A549 (cell line): ENCODE data around the gene RGS19. TPM values are rescaled to one million over a fixed set of nuclear protein-coding genes. Genes with fewer than 3 reads are reported as not detected.

Experiments
- ATAC-seq, 2 experiments: fragments of 200-7000 bp in 1 of 2; fragments of >200 bp in 1 of 2; cut with Nextera tagmentation in 1 of 2; cut with Tn5 transposase in 1 of 2; 3 replicates each; pipeline versions ENCODE4 v1.8.0 to v1.9.1; 2018 to 2020; ENCODE audit warnings: mild to moderate bottlenecking in 1 of 2, moderate library complexity in 1 of 2
- CTCF ChIA-PET: fragments of 300-600 bp; sonication (Branson Sonifier 250); formaldehyde crosslinking; extraction: SDS; loops from one replicate; lab custom pipeline; 2021; ENCODE audit warnings: antibody characterized with exemption, inconsistent platforms; lab: Yijun Ruan, JAX
- POLR2A ChIA-PET: fragments of 350-600 bp; formaldehyde crosslinking; extraction: SDS; loops from one replicate; lab custom pipeline; 2021; ENCODE audit warnings: antibody characterized with exemption, inconsistent platforms; lab: Yijun Ruan, JAX
- DNase-seq, 2 experiments: peaks; one replicate each; pipeline versions ENCODE4 v3.0.0 to v3.0.0-alpha.2; 2011 to 2016; ENCODE audit warnings: low read depth in 1 of 2, low spot score in 1 of 2
- FAIRE-seq: peaks from 2 replicates; lab custom pipeline; 2011; peaks lifted over from hg19 to GRCh38; lab: Jason Lieb, UNC
- H3K27ac ChIP-seq, 2 experiments: fragments of >200 bp; sonication (Bioruptor Twin); formaldehyde crosslinking; 3 replicates each; pipeline ENCODE4 v1.5.1; 2016 to 2017
- H3K4me1 ChIP-seq: fragments of >200 bp; sonication (Bioruptor Twin); formaldehyde crosslinking; 3 replicates; pipeline ENCODE4 v1.6.1; 2016
- H3K4me2 ChIP-seq: fragments of >200 bp; sonication (Bioruptor Twin); formaldehyde crosslinking; 3 replicates; pipeline ENCODE4 v1.6.1; 2016
- H3K4me3 ChIP-seq: fragments of >200 bp; sonication (Bioruptor Twin); formaldehyde crosslinking; 3 replicates; pipeline ENCODE4 v1.5.1; 2016
- H3K9me3 ChIP-seq: fragments of >200 bp; sonication (Bioruptor Twin); formaldehyde crosslinking; 3 replicates; pipeline ENCODE4 v1.6.1; 2016
- ATOH8 ChIP-seq: fragments of 250-450 bp; sonication (Bioruptor Pico); IDR thresholded peaks from 2 replicates; pipeline ENCODE4 v1.5.0; 2020; ENCODE audit warnings: low read depth, mild to moderate bottlenecking, moderate library complexity
- CEBPB ChIP-seq, 2 experiments: fragments of >200 bp in 1 of 2; sonication (Bioruptor Twin) in 1 of 2; formaldehyde crosslinking in 1 of 2; IDR thresholded peaks; 2 replicates each; pipeline ENCODE4 v1.6.1; 2012 to 2016
- CTCF ChIP-seq: fragments of >200 bp; sonication (Bioruptor Twin); formaldehyde crosslinking; IDR thresholded peaks from 3 replicates; pipeline ENCODE4 v1.5.1; 2016
- ELK1 ChIP-seq: fragments of 150-350 bp; IDR thresholded peaks from 2 replicates; pipeline ENCODE4 v1.6.1; 2014; ENCODE audit warnings: low read depth, mild to moderate bottlenecking, low read length
- HOXB13 ChIP-seq: fragments of 250-450 bp; sonication (Bioruptor Pico); IDR thresholded peaks from 2 replicates; pipeline ENCODE4 v1.5.0; 2020; ENCODE audit warnings: low read depth, mild to moderate bottlenecking, moderate library complexity
- JUNB ChIP-seq: fragments of >200 bp; sonication (Bioruptor Twin); formaldehyde crosslinking; IDR thresholded peaks from 2 replicates; pipeline ENCODE4 v1.6.1; 2016
- MYC ChIP-seq: IDR thresholded peaks from 2 replicates; pipeline ENCODE4 v1.6.1; 2012; ENCODE audit warnings: mild to moderate bottlenecking, inconsistent platforms, low read length, improper control_type of control experiment, borderline replicate concordance
- REST ChIP-seq: fragments of 200-600 bp; sonication (generic); IDR thresholded peaks from 2 replicates; pipeline ENCODE4 v1.6.1; 2016; ENCODE audit warnings: antibody characterized with exemption, mild to moderate bottlenecking, moderate library complexity
- TP53 ChIP-seq: fragments of 250-450 bp; sonication (Bioruptor Pico); IDR thresholded peaks from 2 replicates; pipeline ENCODE4 v1.5.0; 2021; ENCODE audit warnings: mild to moderate bottlenecking, moderate library complexity
- USF2 ChIP-seq: fragments of 450-650 bp; IDR thresholded peaks from 2 replicates; pipeline ENCODE4 v1.6.1; 2014; ENCODE audit warnings: antibody characterized with exemption
- ZNF302 ChIP-seq: fragments of 250-450 bp; sonication (Bioruptor Pico); IDR thresholded peaks from 2 replicates; pipeline ENCODE4 v1.9.0; 2021; ENCODE audit warnings: inconsistent platforms, mild to moderate bottlenecking, moderate library complexity
- ZSCAN20 ChIP-seq: fragments of 250-450 bp; sonication (Bioruptor Pico); IDR thresholded peaks from 2 replicates; pipeline ENCODE4 v1.8.0; 2022; ENCODE audit warnings: mild to moderate bottlenecking, moderate library complexity
- WGBS: methylation state at CpG from one replicate; pipeline ENCODE4 v1.1.6; 2017; ENCODE audit errors: missing lambda C conversion rate; 5-methylcytosine and 5-hydroxymethylcytosine counted together
- polyA plus RNA-seq, 4 experiments: library from polyadenylated mRNA; depleted of rRNA in 3 of 4; stranded (reverse); fragments of >200 nt; fragmentation: RNase III in 1 of 4; extraction: RNeasy Plus Mini Kit Qiagen cat#74134 plus additional on column Dnase treatment in 1 of 4; gene quantifications; 2 replicates in 3 of 4; 3 replicates in 1 of 4; pipeline ENCODE4 v1.2.3, GENCODE V29; 2011 to 2017

The RGS19 gene
- polyA plus RNA-seq, 2 of the 4 experiments (the other 2 are of a cell fraction): 13.8 to 18.8 TPM

- Histone ChIP-seq H3K4me1 (no peaks in the 10 kb centered on the region), H3K4me3 (no peak overlapping the region), H3K27ac (no peak overlapping the region), H3K9me3 (no peaks in the 10 kb centered on the region), H3K4me2 (no peak overlapping the region)
- 48% methylated on average over 4 of the region's 4 CpGs for WGBS
- ChIA-PET CTCF (interaction anchor here (0.9 to 1.6 kb wide), 2 partner anchors 12 to 21 kb away, joined by 4 to 5 read pairs; partner anchors contain the start of gene LKAAEAR1), POLR2A (no interaction called here)
- TF ChIP-seq ATOH8 (CRISPR knock-in tag) (no peak), REST (no peak), ZNF302 (CRISPR knock-in tag) (no peak), USF2 (no peak), MYC (no peak), TP53 (CRISPR knock-in tag) (no peak), ZSCAN20 (no peak), ELK1 (no peak), JUNB (no peak), CEBPB (IDR thresholded peaks at IDR 0.05) (no peak)
- no peak for FAIRE-seq
- no peak for ATAC-seq
- no peak for DNase-seq
Measured at GRCh38 chr20:64095455-64095854, 16.1 kb upstream of the RGS19 start.

GRCh38 chr20:64093013-64093503 lies 13.7 kb upstream of the RGS19 start:
- H3K4me3 ChIP-seq: no peak overlapping the region
- ATAC-seq (peak; percentile 15 to 82; a peak in 3 of 6 replicates), DNase-seq (peak in 1 of 2 experiments; percentile 55), FAIRE-seq (no peak)
- H3K27ac ChIP-seq: no peak overlapping the region
- TF ChIP-seq CTCF (no peak), ZSCAN20 (no peak), HOXB13 (CRISPR knock-in tag) (no peak)
- CTCF ChIA-PET: interaction anchor here (0.9 to 1.9 kb wide), 2 partner anchors 9 kb away, joined by 3 to 7 read pairs; partner anchors contain the start of gene LKAAEAR1
- 36% methylated on average over 6 of the region's 9 CpGs for WGBS
- POLR2A ChIA-PET: interaction anchor here (0.6 kb wide), 1 partner anchor 1749 kb away, joined by 4 read pairs; no protein-coding TSS in a partner anchor
- H3K4me1 ChIP-seq: no peaks in the 10 kb centered on the region
- no peaks in the 10 kb centered on the region for H3K9me3 ChIP-seq
- no peak overlapping the region for H3K4me2 ChIP-seq
